ENCODE data around the gene ACTG1.

ACTG1 gene

DNA sequence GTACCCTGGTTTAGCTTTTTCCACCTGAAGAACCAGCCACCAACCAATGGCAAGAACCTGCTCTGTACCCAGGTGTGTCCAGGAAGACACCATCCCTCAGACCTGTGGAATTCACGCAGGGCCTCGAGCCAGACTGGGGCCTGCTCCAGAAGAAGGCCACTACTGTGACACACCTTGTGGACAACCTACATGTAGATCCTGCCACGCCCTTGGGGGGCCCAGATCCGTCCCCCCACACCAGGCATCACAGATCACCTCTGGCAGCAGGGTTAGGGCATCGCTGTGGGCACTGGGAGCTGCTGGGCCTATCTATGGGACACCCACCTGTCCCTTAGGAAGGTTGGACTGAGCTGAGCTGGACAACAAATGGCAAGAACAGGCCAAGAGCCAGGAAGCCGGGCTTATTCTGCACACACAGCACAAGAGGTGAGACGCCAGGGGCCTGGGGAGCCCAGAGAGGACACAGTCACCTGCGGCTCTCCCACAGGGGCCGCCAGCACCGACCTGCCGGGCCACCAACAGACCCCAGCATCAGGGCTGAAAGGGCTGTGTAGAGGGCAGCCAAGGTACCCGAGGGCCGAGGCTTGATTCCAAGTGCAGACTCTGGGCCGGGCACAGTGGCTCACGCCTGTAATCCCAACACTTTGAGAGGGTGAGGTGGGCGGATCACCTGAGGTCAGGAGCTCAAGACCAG is 31.8 kb upstream of the ACTG1 start:
- DNase-seq, result no peak

DNA sequence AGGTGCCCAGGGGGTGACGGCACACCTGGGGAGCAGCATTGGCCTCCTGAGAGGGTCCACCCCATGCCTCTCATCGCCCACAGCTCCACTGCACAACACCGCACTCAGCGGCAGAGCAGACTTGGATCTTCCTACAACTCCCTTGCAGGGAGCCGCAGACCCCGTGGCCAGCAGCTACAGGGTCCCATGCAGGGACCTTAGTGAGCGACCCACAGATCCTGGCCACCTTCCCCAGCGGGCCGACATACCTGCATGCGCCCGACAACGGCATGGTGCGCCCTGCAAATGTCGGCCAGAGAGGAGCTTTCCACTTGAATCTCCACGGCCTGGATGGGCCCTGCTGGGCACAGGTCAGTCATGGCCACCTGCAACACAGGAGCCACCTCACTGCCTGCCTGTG is 31.2 kb upstream of the ACTG1 start:
- no peak for DNase-seq

DNA sequence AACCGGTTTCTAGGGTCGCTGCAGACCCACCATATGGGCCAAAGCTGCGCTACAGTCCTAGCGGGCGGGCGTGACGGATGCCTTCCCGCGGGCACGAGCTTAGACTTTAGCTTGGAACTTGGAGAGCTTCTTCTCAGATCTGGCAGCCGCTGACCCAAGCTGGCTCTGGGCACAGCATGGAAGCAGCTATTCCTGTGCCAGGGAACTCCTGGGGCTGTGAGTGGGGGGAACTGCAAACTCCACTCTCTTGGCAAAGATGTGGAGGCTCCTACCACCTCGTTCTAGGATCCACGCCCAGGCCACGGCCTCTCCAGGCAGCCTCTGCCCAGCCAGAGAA is 30.7 kb upstream of the ACTG1 start:
- no peak for DNase-seq

GRCh38 chr17:81542431-81543338 is 30.1 kb upstream of the ACTG1 start:
- no peak for DNase-seq

DNA sequence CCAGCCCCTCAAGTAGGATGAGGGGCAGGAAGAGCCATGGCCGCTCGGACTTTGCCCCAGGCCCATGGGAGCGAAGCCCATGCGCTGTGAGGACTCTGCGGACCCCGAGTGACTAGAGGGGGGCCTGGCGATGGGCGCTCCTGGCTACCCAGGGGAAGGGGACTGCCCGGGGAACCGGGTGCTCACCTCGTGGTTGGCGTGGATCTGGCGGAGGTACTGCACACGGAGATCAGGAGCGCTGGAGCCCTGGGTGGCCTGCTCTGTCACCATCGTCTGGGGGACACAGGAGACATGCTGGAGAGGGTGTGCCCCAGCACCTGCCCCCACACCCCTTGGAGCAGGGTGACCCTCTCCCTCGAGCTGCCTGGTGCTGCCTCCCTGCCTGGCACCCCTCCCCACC is 28.5 kb upstream of the ACTG1 start:
- no peak for DNase-seq

DNA sequence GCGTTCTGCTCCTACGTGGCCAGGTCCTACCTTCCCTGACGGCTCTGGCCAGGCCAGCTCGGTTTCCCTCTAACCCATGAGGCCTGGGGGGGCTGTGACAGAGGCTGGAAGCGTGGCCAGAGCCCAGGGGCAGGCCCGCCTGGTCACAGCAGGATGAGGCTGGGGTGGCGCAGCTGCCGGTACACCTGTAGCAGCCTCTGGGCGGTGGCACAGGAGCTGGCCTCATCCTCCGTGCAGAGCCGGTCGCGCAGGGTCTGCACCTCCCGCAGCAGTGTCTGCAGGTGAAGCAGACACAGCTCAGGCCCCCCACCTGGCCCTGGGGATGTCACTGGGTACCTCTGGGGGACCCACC is 28.1 kb upstream of the ACTG1 start:
- no peak for DNase-seq

- DNase-seq, result no peak
Observed at GRCh38 chr17:81539961-81540675, 27.5 kb upstream of the ACTG1 start.

- no peak for DNase-seq
Observed at GRCh38 chr17:81539571-81539900, 26.9 kb upstream of the ACTG1 start.

- no peak for DNase-seq
Observed at GRCh38 chr17:81538651-81539570, 26.3 kb upstream of the ACTG1 start.

- peak; percentile 93 for DNase-seq
Observed at GRCh38 chr17:81537856-81538555, 25.4 kb upstream of the ACTG1 start.

DNA sequence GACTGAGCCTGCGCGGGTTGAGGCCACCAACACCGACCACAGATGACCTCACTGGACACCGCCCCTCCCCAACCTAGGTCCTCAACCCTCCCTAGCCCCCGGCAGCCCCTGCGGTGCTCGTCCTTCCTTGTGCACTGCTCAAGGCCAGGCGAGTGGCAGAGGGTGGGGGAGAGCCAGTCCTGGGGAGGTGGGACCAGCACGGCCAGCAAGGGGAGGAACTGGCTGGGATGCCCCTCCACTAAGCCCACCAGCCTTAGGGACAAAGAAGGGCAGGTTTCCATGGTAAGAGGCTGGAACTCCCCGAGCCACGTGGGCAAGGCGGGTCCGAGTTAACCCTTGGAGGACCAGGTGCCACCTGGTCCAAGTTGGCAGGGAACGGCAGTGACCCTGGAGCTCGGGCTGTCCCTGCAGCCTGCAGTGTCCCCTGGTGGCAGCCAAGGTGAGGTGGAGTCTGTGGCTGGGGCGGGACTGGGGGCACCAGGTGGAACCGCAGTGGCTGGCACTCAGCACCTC is 24.8 kb upstream of the ACTG1 start:
- DNase-seq, result peak; percentile 79

DNA sequence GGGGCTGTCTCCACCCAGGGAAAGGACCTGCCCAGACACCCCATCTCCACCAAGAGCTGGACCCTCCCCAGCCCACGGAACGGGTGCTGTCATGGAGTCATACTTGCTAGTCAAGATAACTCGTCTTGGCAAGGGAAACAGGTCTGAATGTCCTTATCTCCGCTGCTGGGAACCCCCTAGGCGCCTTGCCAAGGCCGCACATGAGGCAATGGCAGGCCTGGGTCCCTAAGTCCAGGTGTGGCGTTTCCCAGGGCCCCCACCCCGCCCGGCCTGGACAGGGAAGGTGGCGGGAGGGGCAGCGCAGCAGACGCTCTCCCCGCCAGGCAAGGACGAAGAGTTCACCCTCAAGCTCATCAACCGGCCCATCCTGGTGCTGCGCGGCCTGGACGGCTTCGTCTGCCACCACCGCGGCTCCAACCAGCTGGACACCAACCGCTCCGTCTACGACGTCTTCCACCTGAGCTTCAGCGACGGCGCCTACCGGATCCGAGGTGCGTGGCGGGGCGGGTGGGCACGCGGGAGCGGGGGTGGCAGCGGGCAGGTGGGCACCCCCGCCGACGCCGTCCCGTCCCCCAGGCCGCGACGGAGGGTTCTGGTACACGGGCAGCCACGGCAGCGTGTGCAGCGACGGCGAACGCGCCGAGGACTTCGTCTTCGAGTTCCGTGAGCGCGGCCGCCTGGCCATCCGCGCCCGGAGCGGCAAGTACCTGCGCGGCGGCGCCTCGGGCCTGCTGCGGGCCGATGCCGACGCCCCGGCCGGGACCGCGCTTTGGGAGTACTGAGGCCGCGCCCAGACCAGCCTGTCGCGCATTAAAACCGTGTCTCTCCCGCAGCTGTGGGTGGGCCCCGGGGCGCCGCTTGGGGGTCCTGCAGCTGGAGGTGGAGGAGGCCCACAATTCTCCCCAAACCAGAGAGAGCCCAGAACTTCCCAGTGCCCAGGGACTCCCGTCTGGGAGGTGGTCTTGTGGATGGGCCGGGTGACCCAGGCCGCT is 24.0 kb upstream of the ACTG1 start:
- DNase-seq, result no peak

- DNase-seq, result no peak
Observed at GRCh38 chr17:81535480-81536298, 23.1 kb upstream of the ACTG1 start.

GRCh38 chr17:81535007-81535328 is 22.4 kb upstream of the ACTG1 start:
- no peak for DNase-seq

DNA sequence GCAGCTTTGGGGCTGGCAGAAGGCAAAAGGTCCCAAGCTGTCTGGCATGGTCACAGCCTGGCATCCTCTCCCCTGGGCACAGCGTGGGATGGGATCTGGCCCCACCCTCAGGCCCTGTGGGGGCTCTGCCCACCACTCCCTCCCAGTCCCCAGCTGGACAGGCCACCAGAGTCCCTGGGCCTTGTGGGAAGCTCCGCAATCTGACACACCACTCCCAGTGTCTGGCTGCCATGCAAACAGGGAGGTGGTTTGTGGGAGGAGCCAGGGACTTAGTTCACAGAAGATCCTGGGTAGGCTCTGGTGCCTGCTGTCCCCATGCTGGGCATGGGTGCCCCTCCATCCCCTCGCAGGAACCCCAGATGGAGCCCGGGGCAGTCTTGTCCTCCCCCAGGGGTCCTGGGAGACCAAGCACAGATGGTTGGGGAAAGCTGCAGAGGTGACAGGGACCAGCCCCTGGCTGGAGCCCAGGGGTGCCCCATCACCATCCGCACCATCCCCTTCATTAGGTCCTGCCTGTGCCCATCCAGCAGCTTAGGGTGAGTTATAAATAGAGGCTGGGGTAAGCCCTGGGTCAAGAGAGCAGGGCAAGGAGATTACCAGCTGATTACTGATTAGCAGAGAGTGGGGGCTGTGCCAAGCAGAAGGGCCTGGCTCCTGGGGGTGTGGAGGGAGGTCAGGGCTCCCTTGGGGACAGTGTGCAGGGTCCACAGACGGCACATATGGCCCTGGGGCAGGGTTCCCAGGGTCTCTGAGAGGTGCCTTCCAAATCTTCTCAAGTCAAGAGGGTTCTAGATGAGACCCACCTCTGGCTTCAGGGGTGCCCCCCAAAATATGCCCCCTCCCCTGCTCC is 21.8 kb upstream of the ACTG1 start:
- DNase-seq, result no peak

DNA sequence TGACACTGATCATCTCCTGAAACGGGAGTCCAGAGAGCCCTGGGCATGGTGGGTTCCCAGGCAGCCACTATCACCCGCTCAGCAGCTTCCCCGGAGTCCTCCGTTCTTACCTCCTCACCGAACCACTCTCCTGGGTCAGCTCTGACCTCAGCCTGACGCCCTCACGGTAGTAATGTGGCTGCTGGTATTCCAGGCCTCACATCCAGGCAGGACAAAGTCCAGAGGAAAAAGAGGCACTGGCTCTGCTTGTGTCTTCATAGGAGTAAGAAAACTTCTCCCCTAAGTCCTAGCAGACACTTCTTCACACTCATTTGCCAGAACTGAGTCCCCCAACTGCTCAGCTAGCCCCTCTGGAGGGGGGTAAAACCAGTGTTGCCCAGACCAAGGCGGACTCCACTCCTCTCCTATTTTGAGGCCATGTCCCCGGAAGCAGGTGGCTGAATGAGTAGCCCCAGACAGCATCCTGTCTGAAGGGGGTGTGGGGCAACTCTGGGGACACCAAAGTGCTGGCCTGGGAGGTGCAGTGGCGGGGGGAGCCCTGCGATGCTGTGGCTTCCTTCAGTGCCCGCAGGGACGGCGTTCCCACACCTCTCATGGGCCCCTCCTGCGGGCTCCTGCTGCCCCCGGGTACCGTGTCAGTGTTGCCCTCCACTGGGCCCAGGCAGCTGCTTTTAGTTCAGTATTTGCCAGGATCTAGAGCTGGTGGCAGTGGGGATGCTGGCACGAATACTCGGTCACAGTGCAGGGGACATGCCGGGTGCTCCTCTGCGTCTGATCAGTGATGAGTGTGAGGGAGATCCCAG is 20.9 kb upstream of the ACTG1 start:
- no peak for DNase-seq

DNA sequence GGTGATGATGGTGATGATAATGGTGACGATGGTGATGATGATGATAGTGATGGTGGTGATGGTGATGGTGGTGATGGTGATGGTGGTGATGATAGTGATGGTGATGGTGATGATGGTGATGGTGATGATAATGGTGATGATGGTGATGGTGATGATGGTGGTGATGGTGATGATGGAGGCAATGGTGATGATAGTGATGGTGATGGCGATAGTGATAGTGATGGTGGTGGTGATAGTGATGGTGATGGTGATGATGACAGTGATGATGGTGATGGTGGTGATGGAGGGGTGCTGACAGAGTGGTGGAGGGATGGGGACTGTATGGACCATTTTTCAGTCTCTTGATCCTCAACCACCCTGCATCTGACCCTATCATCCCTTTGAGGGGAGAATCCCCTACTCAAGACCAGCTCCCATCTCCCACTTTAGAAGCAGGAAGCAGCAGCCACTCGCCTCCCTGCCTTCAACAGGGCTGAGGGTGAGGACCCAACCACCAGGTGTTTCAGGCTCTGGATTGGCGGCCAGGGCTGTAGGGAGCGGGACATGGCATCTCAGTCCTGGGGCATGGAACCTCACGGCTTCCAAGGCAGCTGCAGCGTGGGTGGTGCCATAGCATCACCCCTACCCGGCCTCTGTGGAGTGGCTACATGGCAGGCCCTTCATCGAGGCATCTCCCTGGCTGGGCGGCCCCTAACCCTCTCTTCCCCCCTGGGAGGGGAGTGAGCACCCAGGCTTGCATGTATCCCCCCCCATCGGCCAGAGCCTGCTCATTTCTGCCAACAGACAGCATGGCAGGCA is 20.1 kb upstream of the ACTG1 start:
- no peak for DNase-seq

Data from NCI-H524 treated with DMSO at 0.1 percent for 48 hours (cell line).